HepG2 (cell line): ENCODE data around the gene CUL7. TPM values are rescaled to one million over a fixed set of nuclear protein-coding genes. Genes with fewer than 3 reads are reported as not detected.

Experiments used
- ATAC-seq: fragments of 200-7000 bp; cut with Tn5 transposase; 3 replicates; pipeline ENCODE4 v1.9.1; 2020; ENCODE audit warnings: mild to moderate bottlenecking, moderate library complexity
- BruUV-seq: library from RNA; stranded (reverse); fragments of 400-500 nt; replicated peaks from 2 replicates; lab custom pipeline; 2021; lab: Mats Ljungman, UMichigan
- CTCF ChIA-PET: fragments of 300-600 bp; formaldehyde crosslinking; extraction: SDS; loops from one replicate; lab custom pipeline; 2021; ENCODE audit warnings: low total read pairs, inconsistent platforms, low intra/inter-chr PET ratio; lab: Yijun Ruan, JAX
- POLR2A ChIA-PET: fragments of 350-600 bp; sonication (Branson Sonifier 250); formaldehyde crosslinking; loops from one replicate; lab custom pipeline; 2020; ENCODE audit warnings: antibody characterized with exemption, inconsistent platforms; lab: Yijun Ruan, JAX
- DNase-seq: peaks from one replicate; pipeline ENCODE4 v3.0.0-alpha.2; 2015; ENCODE audit warnings: low spot score
- FAIRE-seq: peaks from 3 replicates; lab custom pipeline; 2011; peaks lifted over from hg19 to GRCh38; lab: Jason Lieb, UNC
- H2AFZ ChIP-seq: one replicate; pipeline ENCODE4 v1.6.1; 2011; ENCODE audit warnings: low read length, inconsistent platforms
- H3K27ac ChIP-seq: fragments of 300-600 bp; 3 replicates; pipeline ENCODE4 v1.8.0; 2011; ENCODE audit warnings: mixed run types, mild to moderate bottlenecking, mixed read lengths, low read length, inconsistent platforms; ENCODE audit not compliant: insufficient read depth; ENCODE audit errors: extremely low read length
- H3K27me3 ChIP-seq, 2 experiments: fragments of 200-600 bp in 1 of 2; 2 replicates in 1 of 2; 3 replicates in 1 of 2; pipeline versions ENCODE4 v1.6.0 to v1.8.0; 2011; ENCODE audit warnings: low read length in 2 of 2, mild to moderate bottlenecking in 2 of 2, moderate library complexity in 2 of 2, inconsistent platforms in 1 of 2; ENCODE audit not compliant: insufficient read depth in 2 of 2, control insufficient read depth in 1 of 2
- H3K36me3 ChIP-seq, 2 experiments: fragments of 200-600 bp in 1 of 2; replicated peaks in 1 of 2; 2 replicates in 1 of 2; 3 replicates in 1 of 2; pipeline versions ENCODE4 v1.5.1 to v1.8.0; 2011; ENCODE audit warnings: low read length in 2 of 2, inconsistent platforms in 1 of 2; ENCODE audit not compliant: insufficient read depth in 2 of 2, control insufficient read depth in 1 of 2
- H3K4me1 ChIP-seq: 2 replicates; pipeline ENCODE4 v1.5.1; 2012; ENCODE audit warnings: low read length, inconsistent platforms; ENCODE audit not compliant: insufficient read depth
- H3K4me2 ChIP-seq: 2 replicates; pipeline ENCODE4 v1.6.0; 2011; ENCODE audit warnings: low read depth, low read length, inconsistent platforms
- H3K4me3 ChIP-seq, 3 experiments: fragments of 200-600 bp in 1 of 3; sonication (generic), shearing (Covaris generic) in 1 of 3; replicated peaks in 1 of 3; 2 replicates each; pipeline ENCODE4 v1.5.1; 2011 to 2016; ENCODE audit warnings: low read length in 3 of 3, inconsistent platforms in 2 of 3, low read depth in 2 of 3, mild to moderate bottlenecking in 2 of 3, control low read depth in 1 of 3, mixed read lengths in 1 of 3; ENCODE audit not compliant: insufficient read depth in 1 of 3
- H3K79me2 ChIP-seq: one replicate; pipeline ENCODE4 v1.6.1; 2011; ENCODE audit warnings: low read length, inconsistent platforms; ENCODE audit not compliant: insufficient read depth
- H3K9ac ChIP-seq: 2 replicates; pipeline ENCODE4 v1.6.0; 2011; ENCODE audit warnings: mild to moderate bottlenecking, low read depth, low read length, inconsistent platforms; ENCODE audit not compliant: insufficient read depth
- H3K9me3 ChIP-seq: 2 replicates; pipeline ENCODE4 v1.5.1; 2012; ENCODE audit warnings: mild to moderate bottlenecking, low read length
- H4K20me1 ChIP-seq: 2 replicates; pipeline ENCODE4 v1.6.0; 2011; ENCODE audit warnings: inconsistent platforms, mild to moderate bottlenecking, low read length, moderate library complexity; ENCODE audit not compliant: insufficient read depth
- CREB1 ChIP-seq, 2 experiments: fragments of 450-650 bp in 1 of 2; IDR thresholded peaks; 2 replicates each; pipeline ENCODE4 v1.6.1; 2016 to 2017; ENCODE audit warnings: control low read depth in 1 of 2, mild to moderate bottlenecking in 1 of 2, missing compliant biosample characterization in 1 of 2, missing genetic modification characterization in 1 of 2
- FIP1L1 ChIP-seq: fragments of 200-400 bp; formaldehyde crosslinking; IDR thresholded peaks from 2 replicates; pipeline ENCODE4 v1.6.1; 2018; ENCODE audit warnings: low read depth, mild to moderate bottlenecking, low read length, moderate library complexity, borderline replicate concordance; ENCODE audit not compliant: insufficient read depth
- GABPB1 ChIP-seq: IDR thresholded peaks from 2 replicates; pipeline ENCODE4 v1.6.1; 2016; ENCODE audit warnings: mild to moderate bottlenecking, missing genetic modification reagents, moderate library complexity, missing compliant biosample characterization
- HBP1 ChIP-seq: IDR thresholded peaks from 2 replicates; pipeline ENCODE4 v1.6.1; 2016; ENCODE audit warnings: low read depth, control low read depth
- HMGXB3 ChIP-seq: sonication (generic); formaldehyde crosslinking; IDR thresholded peaks from 2 replicates; pipeline ENCODE4 v1.4.0; 2020; ENCODE audit warnings: missing genetic modification reagents, borderline replicate concordance
- NCOR1 ChIP-seq: fragments of 200-600 bp; sonication (generic); IDR thresholded peaks from 2 replicates; pipeline ENCODE4 v1.7.0; 2017; ENCODE audit warnings: antibody characterized with exemption, low read length, borderline replicate concordance
- REPIN1 ChIP-seq: sonication (generic); formaldehyde crosslinking; IDR thresholded peaks from 2 replicates; pipeline ENCODE4 v1.8.0; 2022; ENCODE audit warnings: missing genetic modification reagents, low read depth, mild to moderate bottlenecking, borderline replicate concordance
- SIX1 ChIP-seq: sonication (generic); formaldehyde crosslinking; IDR thresholded peaks from 2 replicates; pipeline ENCODE4 v1.4.0; 2020; ENCODE audit warnings: missing genetic modification reagents, borderline replicate concordance
- ZBTB7B ChIP-seq: sonication (generic); formaldehyde crosslinking; IDR thresholded peaks from 2 replicates; pipeline ENCODE4 v1.4.0; 2020; ENCODE audit warnings: missing genetic modification reagents
- ZNF224 ChIP-seq: sonication (generic); formaldehyde crosslinking; IDR thresholded peaks from 2 replicates; pipeline ENCODE4 v1.5.0; 2020; ENCODE audit warnings: mild to moderate bottlenecking, missing genetic modification reagents
- ZNF639 ChIP-seq: conservative IDR thresholded peaks from 2 replicates; pipeline ENCODE4 v1.6.1; 2018; ENCODE audit warnings: missing genetic modification reagents
- ZSCAN22 ChIP-seq: sonication (generic); formaldehyde crosslinking; IDR thresholded peaks from 2 replicates; pipeline ENCODE4 v1.4.0; 2020; ENCODE audit warnings: mild to moderate bottlenecking, missing genetic modification reagents
- WGBS: methylation state at CpG from one replicate; pipeline ENCODE4 v1.1.6; 2017; ENCODE audit warnings: low lambda C conversion rate; 5-methylcytosine and 5-hydroxymethylcytosine counted together
- in situ Hi-C: cut with HindIII; loops from 2 replicates; pipeline ENCODE4 v1.10.0; 2017; ENCODE audit warnings: low pct_unique_long_range_greater_than_20kb; ENCODE audit not compliant: extremely low pct_ligation_motif_present
- intact Hi-C: fragments of 100-400 bp; cut with micrococcal nuclease; formaldehyde crosslinking; loops from one replicate; pipeline ENCODE4 v1.10.0; 2022; ENCODE audit not compliant: unreplicated experiment
- polyA plus RNA-seq, 8 experiments: library from polyadenylated mRNA; depleted of rRNA in 3 of 8; stranded (reverse) in 7 of 8; unstranded in 1 of 8; fragments of >200 nt; fragmentation: Illumina TruSeq in 4 of 8; extraction: Trizol in 4 of 8; gene quantifications; 2 replicates each; pipeline versions ENCODE4 v1.2.1 to v1.2.3, GENCODE V29; 2011 to 2016; ENCODE audit warnings: low read depth in 4 of 8, missing spikeins in 1 of 8, mixed read lengths in 1 of 8; ENCODE audit not compliant: insufficient read depth in 1 of 8
- total RNA-seq, 5 experiments: library from RNA; depleted of rRNA; stranded (reverse); fragments of >200 nt; fragmentation: Illumina TruSeq; extraction: Trizol; gene quantifications; 2 replicates each; pipeline ENCODE4 v1.2.3, GENCODE V29; 2016; ENCODE audit warnings: low read depth in 1 of 5
- TF ChIP-seq, protein P1 (sequence below): IDR thresholded peaks from 2 replicates; pipeline ENCODE4 v1.6.1; 2016; ENCODE audit warnings: low read depth

The CUL7 gene
- total and polyA plus RNA-seq, 2 of the 13 experiments (the other 11 are each of a cell fraction or from before 2014, with no cell fraction given): 32.0 to 60.7 TPM

DNA sequence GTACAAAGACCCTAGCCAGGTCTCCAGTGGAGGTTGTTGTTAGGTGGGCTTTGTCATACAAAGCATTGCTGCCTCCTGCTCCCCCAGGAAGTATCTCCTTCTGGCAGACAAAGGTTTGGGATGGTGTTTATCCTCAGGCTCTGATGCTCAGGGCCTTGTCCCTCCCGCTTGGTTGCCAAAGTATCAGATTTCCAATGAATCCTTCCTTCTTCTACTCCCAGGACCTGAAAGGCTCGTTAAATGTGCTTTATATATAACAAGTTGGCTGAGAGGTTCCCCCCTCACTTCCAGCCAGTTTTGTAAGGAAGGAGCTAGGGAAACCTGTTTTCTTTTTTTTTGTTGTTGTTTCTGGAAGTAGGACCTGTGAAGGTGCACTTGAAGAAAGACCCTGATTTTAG, 36.9 kb upstream of the CUL7 start:
- ATAC-seq (peak; percentile 5), DNase-seq (no peak), FAIRE-seq (no peak)
- H3K79me2 ChIP-seq: peaks cover 81% of the 10 kb centered on the region
- WGBS: 8% methylated on average over 2 of the region's 2 CpGs
- H3K9me3 ChIP-seq: no peaks in the 10 kb centered on the region
- peak overlapping the region; percentile 91 for H3K4me2 ChIP-seq
- H3K4me1 ChIP-seq: peaks cover 90% of the 10 kb centered on the region
- H4K20me1 ChIP-seq: no peaks in the 10 kb centered on the region
- BruUV-seq: TSS peak; percentile 45
- H3K4me3 ChIP-seq: peak overlapping the region; percentile 57 to 74 (median 57); a peak in 5 of 6 replicates
- H3K9ac ChIP-seq: peak overlapping the region; percentile 81
- ChIA-PET CTCF (no interaction called here), POLR2A (interaction anchor here (0.9 to 5.5 kb wide), 18 partner anchors 11 to 171 kb away, joined by 3 to 67 read pairs (median 5); partner anchors contain the start of genes CNPY3, CUL7, KLC4 and MRPL2)
- H3K27me3 ChIP-seq: no peaks in the 10 kb centered on the region
- H3K27ac ChIP-seq: peak overlapping the region; percentile 92
- in situ Hi-C loops (no loop called here), intact Hi-C loops (no loop called here)
- no peak for TF ChIP-seq ZNF639 (CRISPR knock-in tag)
- TF ChIP-seq GABPB1 (CRISPR knock-in tag): no peak
- TF ChIP-seq, protein P1, sequence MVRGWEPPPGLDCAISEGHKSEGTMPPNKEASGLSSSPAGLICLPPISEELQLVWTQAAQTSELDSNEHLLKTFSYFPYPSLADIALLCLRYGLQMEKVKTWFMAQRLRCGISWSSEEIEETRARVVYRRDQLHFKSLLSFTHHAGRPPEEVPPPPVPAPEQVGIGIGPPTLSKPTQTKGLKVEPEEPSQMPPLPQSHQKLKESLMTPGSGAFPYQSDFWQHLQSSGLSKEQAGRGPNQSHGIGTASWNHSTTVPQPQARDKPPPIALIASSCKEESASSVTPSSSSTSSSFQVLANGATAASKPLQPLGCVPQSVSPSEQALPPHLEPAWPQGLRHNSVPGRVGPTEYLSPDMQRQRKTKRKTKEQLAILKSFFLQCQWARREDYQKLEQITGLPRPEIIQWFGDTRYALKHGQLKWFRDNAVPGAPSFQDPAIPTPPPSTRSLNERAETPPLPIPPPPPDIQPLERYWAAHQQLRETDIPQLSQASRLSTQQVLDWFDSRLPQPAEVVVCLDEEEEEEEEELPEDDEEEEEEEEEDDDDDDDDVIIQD: 0 out of 2 replicates have a peak, but pooled peaks have one; percentile 5
- 0 out of 2 replicates have a peak, but pooled peaks have one; percentile 8 for TF ChIP-seq ZBTB7B
- peak; percentile 10; the same call in 1 of the 2 replicates for TF ChIP-seq REPIN1 (CRISPR knock-in tag)
- TF ChIP-seq ZNF224 (CRISPR knock-in tag): 0 out of 2 replicates have a peak, but pooled peaks have one; percentile 3
- TF ChIP-seq FIP1L1: no peak
- no peak for TF ChIP-seq CREB1 (IDR thresholded peaks at IDR 0.05)
- TF ChIP-seq CREB1 (CRISPR knock-in tag; IDR thresholded peaks at IDR 0.05): 0 out of 2 replicates have a peak, but pooled peaks have one; percentile 0
- no peak for TF ChIP-seq ZSCAN22
- TF ChIP-seq SIX1 (CRISPR knock-in tag): peak; percentile 68; the same call in 1 of the 2 replicates
- 0 out of 2 replicates have a peak, but pooled peaks have one; percentile 5 for TF ChIP-seq HMGXB3 (CRISPR knock-in tag)
- 0 out of 2 replicates have a peak, but pooled peaks have one; percentile 8 for TF ChIP-seq NCOR1
- 0 out of 2 replicates have a peak, but pooled peaks have one; percentile 8 for TF ChIP-seq HBP1 (CRISPR knock-in tag)
- H3K36me3 ChIP-seq: no peaks in the 10 kb centered on the region
- H2AFZ ChIP-seq: no peak overlapping the region
